ENCODE data around the gene LAGE3.

DNA sequence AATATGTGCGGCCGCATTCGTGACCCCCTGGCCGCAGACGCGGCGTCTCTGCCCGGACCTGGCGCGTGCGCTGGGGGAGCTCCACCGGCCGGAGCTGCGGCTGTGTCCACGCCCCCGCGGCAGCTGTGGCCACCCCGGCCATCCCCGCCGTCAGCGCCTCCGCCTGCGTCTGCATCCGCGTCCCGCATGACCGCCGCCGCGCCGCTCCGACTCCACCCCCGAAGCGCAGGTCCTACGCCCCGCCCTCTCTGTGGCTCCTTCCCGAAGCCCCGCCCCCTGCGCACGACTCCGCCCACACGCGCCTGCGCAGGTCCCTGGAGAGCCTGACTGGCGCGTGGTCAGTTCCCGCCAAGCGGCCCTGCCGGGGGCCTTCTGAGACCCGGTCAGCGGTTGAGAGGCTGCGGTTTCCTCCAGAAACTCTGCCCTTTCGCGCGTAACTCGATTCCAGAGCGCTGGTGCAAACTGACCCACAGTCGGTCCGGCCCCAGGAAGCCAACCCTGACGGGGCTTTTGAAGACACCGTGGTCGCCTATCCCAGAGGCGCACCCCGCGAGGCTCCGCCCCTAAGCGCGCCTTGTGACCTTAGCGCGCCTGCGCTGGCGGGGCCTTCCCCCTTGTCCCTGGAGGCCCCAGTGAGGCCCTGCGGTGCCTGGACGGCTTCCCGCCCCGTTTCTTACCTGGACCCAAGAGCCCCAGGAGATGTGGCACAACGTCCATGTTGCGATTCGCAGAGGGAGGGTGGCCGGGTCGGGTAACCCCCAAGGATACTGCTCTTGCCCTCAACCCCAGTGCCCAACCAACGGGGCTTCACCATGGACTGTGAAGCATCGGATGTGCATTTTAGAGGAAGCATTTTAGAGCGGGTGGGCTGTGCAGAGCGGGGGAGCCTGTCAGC, at the start of gene LAGE3:
- TF ChIP-seq, protein P1, sequence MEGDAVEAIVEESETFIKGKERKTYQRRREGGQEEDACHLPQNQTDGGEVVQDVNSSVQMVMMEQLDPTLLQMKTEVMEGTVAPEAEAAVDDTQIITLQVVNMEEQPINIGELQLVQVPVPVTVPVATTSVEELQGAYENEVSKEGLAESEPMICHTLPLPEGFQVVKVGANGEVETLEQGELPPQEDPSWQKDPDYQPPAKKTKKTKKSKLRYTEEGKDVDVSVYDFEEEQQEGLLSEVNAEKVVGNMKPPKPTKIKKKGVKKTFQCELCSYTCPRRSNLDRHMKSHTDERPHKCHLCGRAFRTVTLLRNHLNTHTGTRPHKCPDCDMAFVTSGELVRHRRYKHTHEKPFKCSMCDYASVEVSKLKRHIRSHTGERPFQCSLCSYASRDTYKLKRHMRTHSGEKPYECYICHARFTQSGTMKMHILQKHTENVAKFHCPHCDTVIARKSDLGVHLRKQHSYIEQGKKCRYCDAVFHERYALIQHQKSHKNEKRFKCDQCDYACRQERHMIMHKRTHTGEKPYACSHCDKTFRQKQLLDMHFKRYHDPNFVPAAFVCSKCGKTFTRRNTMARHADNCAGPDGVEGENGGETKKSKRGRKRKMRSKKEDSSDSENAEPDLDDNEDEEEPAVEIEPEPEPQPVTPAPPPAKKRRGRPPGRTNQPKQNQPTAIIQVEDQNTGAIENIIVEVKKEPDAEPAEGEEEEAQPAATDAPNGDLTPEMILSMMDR (IDR thresholded peaks at IDR 0.05) = no peak
- TF ChIP-seq POLR2A (IDR thresholded peaks at IDR 0.05) = no peak
